GM19467 (cell line): Measurements from ENCODE around the gene SUN5.

Experiments
- ATAC-seq: cut with Tn5 transposase; IDR thresholded peaks from one replicate; pipeline ENCODE4 v1.9.1; 2021; ENCODE audit warnings: mild to moderate bottlenecking, moderate library complexity; ENCODE audit not compliant: unreplicated experiment

Gene SUN5

GRCh38 chr20:33026779-33027759, 22.8 kb upstream of the SUN5 start:
- no peak for ATAC-seq

GRCh38 chr20:33026072-33026778, 22.0 kb upstream of the SUN5 start:
- no peak for ATAC-seq

GRCh38 chr20:33025318-33025876, 21.2 kb upstream of the SUN5 start:
- ATAC-seq, result no peak

- ATAC-seq, result no peak
These were observed 20.5 kb upstream of the SUN5 start for GRCh38 chr20:33024609-33025317.

- ATAC-seq, result no peak
These were observed 20.0 kb upstream of the SUN5 start for GRCh38 chr20:33024243-33024560.

GRCh38 chr20:33023439-33024242, 19.4 kb upstream of the SUN5 start:
- no peak for ATAC-seq

GRCh38 chr20:33022694-33023438, 18.6 kb upstream of the SUN5 start:
- no peak for ATAC-seq

GRCh38 chr20:33022289-33022688, 18.1 kb upstream of the SUN5 start:
- no peak for ATAC-seq

- ATAC-seq, result no peak
These were observed 17.6 kb upstream of the SUN5 start for GRCh38 chr20:33021879-33022278.

GRCh38 chr20:33020278-33021161, 16.3 kb upstream of the SUN5 start:
- ATAC-seq, result no peak

- no peak for ATAC-seq
These were observed 15.4 kb upstream of the SUN5 start for GRCh38 chr20:33019465-33020277.

GRCh38 chr20:33018169-33018931, 14.1 kb upstream of the SUN5 start:
- no peak for ATAC-seq

- ATAC-seq, result no peak
These were observed 13.3 kb upstream of the SUN5 start for GRCh38 chr20:33017542-33017941.

- ATAC-seq, result no peak
These were observed 12.4 kb upstream of the SUN5 start for GRCh38 chr20:33016581-33017109.

GRCh38 chr20:33015700-33016580, 11.7 kb upstream of the SUN5 start:
- ATAC-seq, result no peak

GRCh38 chr20:33015114-33015484, 10.9 kb upstream of the SUN5 start:
- ATAC-seq, result no peak
